Measurements from ENCODE around the gene SLC35F2.

DNA sequence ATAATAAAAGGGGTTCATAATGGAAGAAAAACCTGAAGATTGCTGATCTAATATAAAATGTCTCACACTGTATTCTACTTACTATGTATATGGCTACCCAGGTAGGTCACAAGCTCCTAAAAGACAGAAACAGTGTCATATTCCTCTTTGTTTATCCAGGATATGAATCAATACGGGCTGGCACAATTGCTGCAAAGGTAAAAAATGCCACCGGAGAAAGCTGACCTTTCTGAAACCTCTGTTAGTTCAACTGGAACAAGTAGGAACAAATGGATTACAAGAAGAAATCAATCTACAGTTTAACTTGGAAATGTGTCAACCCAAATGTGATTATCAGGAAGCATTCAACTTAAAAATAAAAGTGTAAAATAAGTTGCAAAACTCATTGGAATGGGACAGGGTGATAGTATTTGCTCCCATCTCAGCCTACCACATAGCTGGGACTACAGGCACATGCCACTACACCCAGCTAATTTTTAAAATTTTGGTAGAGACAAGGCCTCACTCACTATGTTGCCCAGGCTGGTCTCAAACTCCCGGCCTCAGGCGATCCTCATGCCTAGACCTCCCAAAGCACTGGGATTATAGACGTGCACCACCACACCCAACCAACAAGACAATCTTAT is 27.6 kb downstream of the SLC35F2 start:
- no peak for TF ChIP-seq CTCF (conservative IDR thresholded peaks at IDR 0.05; ENCODE audit: low read length)
- no peak for TF ChIP-seq EZH2phosphoT487 (IDR thresholded peaks at IDR 0.05; ENCODE audit: borderline replicate concordance)

Data from Loucy (cell line).